IMR-90 (cell line): ENCODE results near the gene RAMP3. TPM values are rescaled to one million over a fixed set of nuclear protein-coding genes. Genes with fewer than 3 reads are reported as not detected.

Experiments
- ATAC-seq: fragments of 200-7000 bp; cut with Tn5 transposase; 2 replicates; pipeline ENCODE4 v1.9.1; 2020; ENCODE audit warnings: low read depth, mild to moderate bottlenecking, moderate library complexity
- BruUV-seq: library from RNA; stranded (reverse); fragments of 400-500 nt; replicated peaks from 2 replicates; lab custom pipeline; 2021; lab: Mats Ljungman, UMichigan
- CTCF ChIA-PET: fragments of 300-600 bp; formaldehyde crosslinking; extraction: SDS; loops from one replicate; lab custom pipeline; 2021; ENCODE audit warnings: antibody characterized with exemption; lab: Yijun Ruan, JAX
- POLR2A ChIA-PET: fragments of 300-600 bp; sonication (Branson Sonifier 250); formaldehyde crosslinking; loops from one replicate; lab custom pipeline; 2022; ENCODE audit warnings: antibody characterized with exemption; ENCODE audit not compliant: unreplicated experiment; lab: Charles Lee
- DNase-seq: peaks from one replicate; pipeline ENCODE4 v3.0.0; 2013
- H2AFZ ChIP-seq: replicated peaks from 2 replicates; pipeline ENCODE3; 2013; ENCODE audit warnings: low read length, mild to moderate bottlenecking; ENCODE audit not compliant: poor library complexity
- H2AK5ac ChIP-seq: 2 replicates; pipeline ENCODE4 v1.6.1; 2013; ENCODE audit warnings: low read depth, low read length, inconsistent platforms
- H2AK9ac ChIP-seq: replicated peaks from 2 replicates; pipeline ENCODE3; 2013; ENCODE audit warnings: mild to moderate bottlenecking, low read depth, low read length, moderate library complexity; ENCODE audit not compliant: poor library complexity
- H2BK120ac ChIP-seq: 2 replicates; pipeline ENCODE4 v1.6.1; 2013; ENCODE audit warnings: low read depth, low read length, inconsistent platforms
- H2BK15ac ChIP-seq: 3 replicates; pipeline ENCODE4 v1.6.1; 2013; ENCODE audit warnings: low read depth, low read length, inconsistent platforms
- H2BK20ac ChIP-seq: 2 replicates; pipeline ENCODE4 v1.6.1; 2013; ENCODE audit warnings: low read depth, mild to moderate bottlenecking, inconsistent platforms, low read length, moderate library complexity
- H2BK5ac ChIP-seq: 2 replicates; pipeline ENCODE4 v1.6.1; 2013; ENCODE audit warnings: mild to moderate bottlenecking, low read depth, low read length, inconsistent platforms; ENCODE audit not compliant: poor library complexity, severe bottlenecking
- H3K14ac ChIP-seq: replicated peaks from 2 replicates; pipeline ENCODE4 v1.6.1; 2013; ENCODE audit warnings: low read depth, low read length, inconsistent platforms
- H3K18ac ChIP-seq: 2 replicates; pipeline ENCODE4 v1.6.1; 2013; ENCODE audit warnings: low read depth, low read length, control low read depth
- H3K23ac ChIP-seq: 2 replicates; pipeline ENCODE4 v1.6.1; 2013; ENCODE audit warnings: low read depth, low read length, inconsistent platforms
- H3K27ac ChIP-seq: 2 replicates; pipeline ENCODE4 v1.5.1; 2013; ENCODE audit warnings: mild to moderate bottlenecking, control low read depth, low read length; ENCODE audit not compliant: insufficient read depth
- H3K27me3 ChIP-seq: 2 replicates; pipeline ENCODE4 v1.6.1; 2013; ENCODE audit warnings: low read length; ENCODE audit not compliant: control insufficient read depth, insufficient read depth
- H3K36me3 ChIP-seq: 2 replicates; pipeline ENCODE4 v1.6.1; 2013; ENCODE audit warnings: low read length, mixed read lengths; ENCODE audit not compliant: control insufficient read depth, insufficient read depth
- H3K4ac ChIP-seq: 2 replicates; pipeline ENCODE4 v1.6.1; 2013; ENCODE audit warnings: low read depth, low read length, inconsistent platforms
- H3K4me1 ChIP-seq: 2 replicates; pipeline ENCODE4 v1.6.1; 2013; ENCODE audit warnings: low read length, mixed read lengths; ENCODE audit not compliant: control insufficient read depth, insufficient read depth
- H3K4me2 ChIP-seq: 2 replicates; pipeline ENCODE4 v1.6.1; 2013; ENCODE audit warnings: low read depth, mild to moderate bottlenecking, control low read depth, low read length, moderate library complexity
- H3K4me3 ChIP-seq: 2 replicates; pipeline ENCODE4 v1.5.1; 2013; ENCODE audit warnings: low read depth, mild to moderate bottlenecking, control low read depth, low read length, moderate library complexity; ENCODE audit not compliant: insufficient read depth
- H3K56ac ChIP-seq: 2 replicates; pipeline ENCODE4 v1.6.1; 2013; ENCODE audit warnings: low read length, inconsistent platforms; ENCODE audit not compliant: insufficient read depth; ENCODE audit errors: extremely low read depth
- H3K79me1 ChIP-seq, 2 experiments: 2 replicates each; pipeline ENCODE4 v1.6.1; 2013; ENCODE audit warnings: low read length in 2 of 2, inconsistent platforms in 1 of 2, low read depth in 1 of 2
- H3K9ac ChIP-seq: 2 replicates; pipeline ENCODE4 v1.6.1; 2013; ENCODE audit warnings: low read depth, low read length, control low read depth
- H3K9me1 ChIP-seq: 2 replicates; pipeline ENCODE4 v1.6.1; 2013; ENCODE audit warnings: low read length, inconsistent platforms; ENCODE audit not compliant: insufficient read depth
- H3K9me3 ChIP-seq: 2 replicates; pipeline ENCODE4 v1.6.1; 2013; ENCODE audit warnings: low read length; ENCODE audit not compliant: control insufficient read depth, insufficient read depth
- H4K20me1 ChIP-seq: 2 replicates; pipeline ENCODE4 v1.6.1; 2013; ENCODE audit warnings: low read length, inconsistent platforms; ENCODE audit not compliant: insufficient read depth
- H4K5ac ChIP-seq: 2 replicates; pipeline ENCODE4 v1.6.1; 2013; ENCODE audit warnings: mild to moderate bottlenecking, low read depth, low read length, control low read depth
- H4K8ac ChIP-seq, 2 experiments: 2 replicates each; pipeline ENCODE4 v1.6.1; 2013; ENCODE audit warnings: low read depth in 2 of 2, low read length in 2 of 2, control low read depth in 1 of 2, inconsistent platforms in 1 of 2
- H4K91ac ChIP-seq: 2 replicates; pipeline ENCODE4 v1.6.1; 2013; ENCODE audit warnings: low read depth, low read length, inconsistent platforms; ENCODE audit not compliant: insufficient read depth
- BHLHE40 ChIP-seq: fragments of 150-350 bp; IDR thresholded peaks from 2 replicates; pipeline ENCODE4 v1.6.1; 2016; ENCODE audit warnings: mild to moderate bottlenecking, low read depth, low read length
- CEBPB ChIP-seq: IDR thresholded peaks from 2 replicates; pipeline ENCODE4 v1.6.1; 2012; ENCODE audit warnings: low read depth, low read length, improper control_type of control experiment
- CHD1 ChIP-seq: IDR thresholded peaks from 2 replicates; pipeline ENCODE4 v1.6.1; 2012; ENCODE audit warnings: low read depth, low read length, improper control_type of control experiment
- CTCF ChIP-seq: conservative IDR thresholded peaks from 2 replicates; pipeline ENCODE4 v1.5.1; 2012; ENCODE audit warnings: mild to moderate bottlenecking, low read depth, low read length, improper control_type of control experiment
- ELK1 ChIP-seq: fragments of 150-350 bp; IDR thresholded peaks from 2 replicates; pipeline ENCODE4 v1.6.1; 2016; ENCODE audit warnings: low read depth, mild to moderate bottlenecking, low read length, moderate library complexity, borderline replicate concordance
- FOS ChIP-seq: fragments of 150-350 bp; IDR thresholded peaks from 2 replicates; pipeline ENCODE4 v1.6.1; 2016; ENCODE audit warnings: low read depth, low read length
- MAFK ChIP-seq: IDR thresholded peaks from 2 replicates; pipeline ENCODE4 v1.6.1; 2012; ENCODE audit warnings: low read depth, low read length, improper control_type of control experiment
- MAZ ChIP-seq: IDR thresholded peaks from 2 replicates; pipeline ENCODE4 v1.6.1; 2012; ENCODE audit warnings: low read depth, mild to moderate bottlenecking, low read length, improper control_type of control experiment, moderate library complexity, borderline replicate concordance
- MXI1 ChIP-seq: IDR thresholded peaks from 2 replicates; pipeline ENCODE4 v1.6.1; 2012; ENCODE audit warnings: low read depth, mild to moderate bottlenecking, low read length, moderate library complexity, borderline replicate concordance
- NFE2L2 ChIP-seq: fragments of 150-350 bp; IDR thresholded peaks from 2 replicates; pipeline ENCODE4 v1.6.1; 2016; ENCODE audit warnings: low read depth, mild to moderate bottlenecking, low read length
- POLR2A ChIP-seq: IDR thresholded peaks from 2 replicates; pipeline ENCODE4 v1.6.1; 2012; ENCODE audit warnings: mild to moderate bottlenecking, low read depth, low read length
- RAD21 ChIP-seq: IDR thresholded peaks from 2 replicates; pipeline ENCODE4 v1.6.1; 2012; ENCODE audit warnings: low read length, improper control_type of control experiment
- RCOR1 ChIP-seq: IDR thresholded peaks from 2 replicates; pipeline ENCODE4 v1.6.1; 2012; ENCODE audit warnings: mild to moderate bottlenecking, low read length, improper control_type of control experiment; ENCODE audit not compliant: insufficient replicate concordance
- RFX5 ChIP-seq: IDR thresholded peaks from 2 replicates; pipeline ENCODE4 v1.8.0; 2012; ENCODE audit warnings: low read depth, mild to moderate bottlenecking, low read length, moderate library complexity
- SMC3 ChIP-seq: fragments of 150-350 bp; IDR thresholded peaks from 2 replicates; pipeline ENCODE4 v1.6.1; 2016; ENCODE audit warnings: low read depth, mild to moderate bottlenecking, antibody characterized with exemption, low read length, moderate library complexity
- USF2 ChIP-seq: fragments of 150-350 bp; IDR thresholded peaks from 2 replicates; pipeline ENCODE4 v1.6.1; 2017; ENCODE audit warnings: mild to moderate bottlenecking, antibody characterized with exemption, low read length, low read depth
- WGBS, 2 experiments: methylation state at CpG; one replicate each; pipeline versions ENCODE4 v1.1.5 to v1.1.7; 2013; ENCODE audit warnings: missing lambda C conversion rate in 2 of 2; ENCODE audit not compliant: insufficient read length in 1 of 2; ENCODE audit errors: extremely low coverage in 2 of 2; 5-methylcytosine and 5-hydroxymethylcytosine counted together
- dilution Hi-C: fragments of 300-500 bp; cut with HindIII; formaldehyde crosslinking; loops from one replicate; pipeline ENCODE4 v1.14.3; 2018; ENCODE audit warnings: low sequenced_read_pairs; ENCODE audit not compliant: unreplicated experiment
- in situ Hi-C: fragments of 300-500 bp; cut with MboI; formaldehyde crosslinking; loops from 3 replicates; pipeline ENCODE4 v1.14.3; 2019; ENCODE audit warnings: low sequenced_read_pairs, inconsistent platforms, mixed read lengths
- intact Hi-C: fragments of 100-400 bp; cut with micrococcal nuclease; formaldehyde crosslinking; loops from 2 replicates; pipeline ENCODE4 v1.10.0; 2022
- polyA plus RNA-seq, 3 experiments: library from polyadenylated mRNA; depleted of rRNA; stranded (reverse); fragments of >200 nt; gene quantifications; 2 replicates each; pipeline ENCODE4 v1.2.3, GENCODE V29; 2012; ENCODE audit warnings: low replicate concordance in 1 of 3
- total RNA-seq: library from RNA; depleted of rRNA; stranded (reverse); fragments of >200 nt; gene quantifications from 2 replicates; pipeline ENCODE4 v1.2.3, GENCODE V29; 2012

The RAMP3 gene
- total and polyA plus RNA-seq, 2 of the 4 experiments (the other 2 are of a cell fraction): not detected

GRCh38 chr7:45221896-45222604, 64.5 kb downstream of the RAMP3 start:
- H2AK5ac ChIP-seq: no peak overlapping the region
- H4K20me1 ChIP-seq: no peaks in the 10 kb centered on the region
- no peak overlapping the region for H3K23ac ChIP-seq
- ATAC-seq (no peak), DNase-seq (no peak)
- H3K4ac ChIP-seq: no peak overlapping the region
- no peaks in the 10 kb centered on the region for H3K36me3 ChIP-seq
- no peak overlapping the region for H3K4me3 ChIP-seq
- 0 out of 2 replicates have a peak, but pooled peaks cover 2% of the 10 kb centered on the region for H3K9me1 ChIP-seq
- H2BK20ac ChIP-seq: no peak overlapping the region
- ChIA-PET POLR2A (no interaction called here), CTCF (no interaction called here)
- TF ChIP-seq RCOR1 (no peak), FOS (no peak), MAFK (no peak), ELK1 (no peak), RFX5 (no peak), POLR2A (no peak), CHD1 (no peak), CEBPB (no peak), USF2 (no peak), BHLHE40 (no peak), RAD21 (no peak), SMC3 (no peak), MAZ (no peak), CTCF (no peak), NFE2L2 (no peak), MXI1 (no peak)
- dilution Hi-C loops: no loop called here
- H2AFZ ChIP-seq: no peak overlapping the region
- no peak overlapping the region for H3K18ac ChIP-seq
- peaks cover 16% of the 10 kb centered on the region; the same call in 1 of the 2 replicates for H3K27me3 ChIP-seq
- in situ Hi-C loops: no loop called here
- WGBS, 2 experiments: 78% methylated on average over 7 of the region's 7 CpGs; no CpG with 5 or more reads in 1 of the 2 experiments
- H3K9me3 ChIP-seq: no peaks in the 10 kb centered on the region
- H4K5ac ChIP-seq: no peak overlapping the region
- no peak overlapping the region for H2BK5ac ChIP-seq
- BruUV-seq: no TSS peak
- H3K27ac ChIP-seq: no peak overlapping the region
- no peak overlapping the region for H2BK15ac ChIP-seq
- no peak overlapping the region for H2AK9ac ChIP-seq
- no peak overlapping the region for H3K14ac ChIP-seq
- no peaks in the 10 kb centered on the region for H3K79me1 ChIP-seq
- H3K9ac ChIP-seq: no peak overlapping the region
- H3K4me2 ChIP-seq: no peak overlapping the region
- H2BK120ac ChIP-seq: no peak overlapping the region
- H3K4me1 ChIP-seq: no peaks in the 10 kb centered on the region
- no peak overlapping the region for H4K91ac ChIP-seq
- H4K8ac ChIP-seq: no peak overlapping the region
- H3K56ac ChIP-seq: no peak overlapping the region
- intact Hi-C loops: no loop called here
